Activated CD4-positive, alpha-beta T cell treated with anti-CD3 and anti-CD28 coated beads for 48 hours (primary cell): ENCODE data around the gene ZNF407.

Experiments used
- DNase-seq: peaks from one replicate; pipeline ENCODE4 v3.0.0-alpha.2; 2020

ZNF407 gene

DNA sequence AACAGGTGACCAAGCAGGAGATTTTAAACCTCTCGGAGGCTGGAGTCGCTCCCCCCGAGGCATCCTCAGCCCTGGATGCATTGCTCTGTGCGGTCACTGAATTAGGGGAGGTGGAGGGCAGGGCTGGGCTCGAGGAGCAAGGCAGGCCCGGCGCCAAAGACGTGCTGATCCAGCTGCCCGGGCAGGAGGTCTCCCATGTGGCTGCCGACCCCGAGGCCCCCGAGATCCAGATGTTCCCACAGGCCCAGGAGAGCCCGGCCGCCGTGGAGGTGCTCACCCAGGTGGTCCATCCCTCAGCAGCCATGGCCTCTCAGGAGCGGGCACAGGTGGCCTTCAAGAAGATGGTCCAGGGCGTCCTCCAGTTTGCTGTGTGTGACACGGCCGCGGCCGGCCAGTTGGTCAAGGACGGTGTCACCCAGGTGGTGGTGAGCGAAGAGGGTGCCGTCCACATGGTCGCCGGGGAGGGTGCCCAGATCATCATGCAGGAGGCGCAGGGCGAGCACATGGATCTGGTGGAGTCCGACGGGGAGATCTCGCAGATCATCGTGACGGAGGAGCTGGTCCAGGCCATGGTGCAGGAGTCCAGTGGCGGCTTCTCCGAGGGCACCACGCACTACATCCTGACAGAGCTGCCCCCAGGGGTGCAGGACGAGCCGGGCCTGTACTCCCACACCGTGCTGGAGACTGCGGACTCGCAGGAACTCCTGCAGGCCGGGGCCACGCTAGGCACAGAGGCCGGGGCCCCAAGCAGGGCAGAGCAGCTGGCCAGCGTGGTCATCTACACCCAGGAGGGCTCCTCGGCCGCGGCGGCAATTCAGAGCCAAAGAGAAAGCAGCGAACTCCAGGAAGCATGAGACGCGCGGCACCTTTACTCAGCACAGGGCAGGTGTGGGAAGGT lies 466.2 kb downstream of the ZNF407 start:
- DNase-seq, result no peak

DNA sequence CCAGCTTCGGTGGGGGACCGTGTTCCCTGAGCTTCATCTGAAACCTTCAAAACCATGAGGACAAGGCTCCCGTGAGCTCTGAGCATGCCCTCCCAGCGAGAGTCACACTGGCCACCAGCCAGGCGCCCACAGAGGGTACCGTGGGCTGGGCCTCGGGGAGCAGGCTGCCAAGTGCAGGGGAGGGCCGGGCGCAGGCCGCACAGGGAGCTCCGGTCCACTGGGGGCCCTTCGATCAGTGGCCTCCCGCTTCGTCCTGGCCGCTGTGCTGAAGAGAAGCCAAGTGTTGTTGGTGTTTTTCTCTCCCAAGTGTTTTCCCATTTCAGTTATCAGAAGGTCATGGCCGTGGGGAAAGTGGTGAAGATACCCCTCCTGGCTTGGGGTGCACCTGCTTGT lies 466.8 kb downstream of the ZNF407 start:
- no peak for DNase-seq

DNA sequence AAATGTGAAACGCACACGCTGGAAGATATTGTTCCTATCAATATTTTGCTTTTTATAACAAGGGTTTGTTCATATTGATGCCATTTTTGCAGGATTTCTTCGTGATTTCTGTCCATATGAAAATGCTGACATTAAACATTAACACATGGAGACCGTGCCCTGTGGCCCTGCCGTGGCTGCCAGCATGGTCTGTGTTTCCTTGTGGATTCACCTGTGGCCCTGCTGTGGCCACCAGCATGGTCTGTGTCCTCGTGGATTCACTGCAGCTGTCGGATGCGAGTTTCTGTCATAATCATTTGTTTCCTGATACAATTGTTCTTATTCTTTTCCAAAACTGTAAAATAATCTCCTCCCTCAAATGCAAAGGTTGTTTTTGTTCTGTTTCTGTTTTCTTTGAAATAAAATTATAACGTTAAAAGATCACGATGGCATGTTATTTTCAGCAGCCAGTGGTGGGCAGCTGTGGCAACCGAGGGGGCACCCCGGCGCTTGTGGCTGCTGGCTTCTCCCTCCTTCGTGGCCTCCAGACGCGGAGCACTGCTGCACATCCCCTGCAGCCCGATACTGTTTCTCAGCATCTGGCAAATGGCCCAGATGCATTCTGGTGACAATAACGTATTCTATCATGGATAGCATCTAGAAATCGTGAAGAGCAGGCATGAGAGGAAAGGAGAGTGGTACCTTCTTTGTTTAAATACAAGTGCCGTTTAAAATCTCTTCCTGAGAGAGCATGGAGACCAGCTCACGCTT lies 467.8 kb downstream of the ZNF407 start:
- DNase-seq, result no peak

DNA sequence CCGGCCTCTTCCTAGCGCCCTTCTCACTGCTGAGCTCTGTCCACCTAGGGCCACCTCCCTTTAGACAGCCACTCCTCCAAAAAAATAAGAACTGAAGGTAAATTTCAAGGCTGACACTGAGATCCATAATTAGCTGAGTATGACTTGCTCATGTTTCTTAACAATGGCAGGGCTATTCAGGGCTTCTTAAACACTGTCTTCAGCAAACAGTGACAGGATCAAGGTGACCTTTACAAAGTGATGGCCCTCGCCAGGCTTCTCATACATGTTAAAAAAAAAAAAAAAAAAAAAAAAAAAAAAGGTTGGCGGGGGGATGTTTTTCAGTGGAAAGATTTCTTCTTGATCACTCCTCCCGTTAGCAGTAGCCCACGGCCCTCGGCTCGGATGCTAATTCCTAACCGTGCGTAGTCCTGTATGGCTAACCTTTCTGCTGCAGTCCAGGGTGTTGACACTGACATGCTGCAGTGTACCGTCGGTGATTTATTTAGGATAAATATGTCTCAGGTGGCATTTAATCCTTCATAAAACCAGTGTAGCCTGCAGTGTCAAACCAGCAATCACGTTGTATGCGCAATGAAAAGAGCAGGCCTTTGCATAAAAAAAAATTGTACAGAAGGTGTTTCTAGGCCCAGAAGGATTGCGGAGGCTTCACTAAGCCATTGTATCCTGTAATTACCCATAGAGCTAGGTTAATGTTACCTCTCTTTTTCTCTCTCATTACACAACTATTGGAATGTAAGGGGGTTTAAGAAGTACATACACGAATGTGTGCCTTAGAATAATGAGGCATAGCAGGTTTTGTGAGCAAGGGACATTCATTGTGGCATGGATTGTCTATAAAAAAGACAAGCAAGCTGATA lies 468.6 kb downstream of the ZNF407 start:
- no peak for DNase-seq

DNA sequence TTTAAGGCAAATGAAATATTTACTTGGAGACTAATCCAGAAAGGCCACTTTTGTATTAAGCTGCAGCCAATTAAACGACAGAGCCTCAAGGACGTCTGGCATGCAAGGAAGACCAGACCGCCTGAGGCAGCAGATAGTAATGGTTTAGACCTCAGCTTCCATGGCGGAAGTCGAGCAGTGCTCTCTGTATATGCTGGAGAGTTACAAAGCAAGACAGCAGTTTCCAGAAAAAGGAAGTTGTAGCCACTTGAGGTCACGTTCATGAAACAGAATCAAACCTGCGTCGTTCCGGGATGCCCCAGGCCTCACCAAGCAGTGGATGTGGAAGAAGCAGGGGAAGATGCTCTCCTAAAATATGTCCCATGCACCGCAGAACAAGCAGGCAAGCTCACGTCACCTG lies 469.3 kb downstream of the ZNF407 start:
- DNase-seq, result no peak

DNA sequence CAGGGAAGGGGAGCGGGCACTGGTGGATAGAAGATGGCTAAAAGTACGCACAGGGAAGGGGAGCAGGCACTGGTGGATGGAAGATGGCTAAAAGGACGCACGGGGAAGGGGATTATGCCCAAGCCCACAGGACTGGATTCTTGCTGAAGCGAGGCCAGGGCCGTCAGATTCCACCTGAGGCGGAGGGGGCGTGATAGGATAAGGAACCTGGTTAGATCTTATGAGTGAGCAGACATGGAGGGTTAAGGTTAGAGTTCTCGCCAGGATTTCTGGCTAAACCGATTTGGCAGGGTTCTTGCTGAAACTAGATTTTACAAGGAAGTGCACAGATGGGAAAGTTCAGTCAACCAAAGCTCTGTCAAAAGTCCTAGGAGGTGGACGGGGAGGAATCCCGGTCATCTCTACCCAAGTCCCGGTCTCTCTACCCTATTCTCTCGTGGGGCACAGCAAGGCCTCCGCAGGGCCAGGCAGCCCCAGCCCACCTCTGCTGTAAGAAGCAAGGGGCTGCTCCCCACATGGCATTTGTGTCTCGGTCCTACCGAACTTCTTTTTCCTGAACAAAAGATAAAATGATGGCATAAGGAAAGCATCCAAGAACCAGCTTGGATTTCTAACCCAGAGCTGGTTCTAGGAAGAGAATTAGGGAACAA lies 470.5 kb downstream of the ZNF407 start:
- DNase-seq, result no peak

DNA sequence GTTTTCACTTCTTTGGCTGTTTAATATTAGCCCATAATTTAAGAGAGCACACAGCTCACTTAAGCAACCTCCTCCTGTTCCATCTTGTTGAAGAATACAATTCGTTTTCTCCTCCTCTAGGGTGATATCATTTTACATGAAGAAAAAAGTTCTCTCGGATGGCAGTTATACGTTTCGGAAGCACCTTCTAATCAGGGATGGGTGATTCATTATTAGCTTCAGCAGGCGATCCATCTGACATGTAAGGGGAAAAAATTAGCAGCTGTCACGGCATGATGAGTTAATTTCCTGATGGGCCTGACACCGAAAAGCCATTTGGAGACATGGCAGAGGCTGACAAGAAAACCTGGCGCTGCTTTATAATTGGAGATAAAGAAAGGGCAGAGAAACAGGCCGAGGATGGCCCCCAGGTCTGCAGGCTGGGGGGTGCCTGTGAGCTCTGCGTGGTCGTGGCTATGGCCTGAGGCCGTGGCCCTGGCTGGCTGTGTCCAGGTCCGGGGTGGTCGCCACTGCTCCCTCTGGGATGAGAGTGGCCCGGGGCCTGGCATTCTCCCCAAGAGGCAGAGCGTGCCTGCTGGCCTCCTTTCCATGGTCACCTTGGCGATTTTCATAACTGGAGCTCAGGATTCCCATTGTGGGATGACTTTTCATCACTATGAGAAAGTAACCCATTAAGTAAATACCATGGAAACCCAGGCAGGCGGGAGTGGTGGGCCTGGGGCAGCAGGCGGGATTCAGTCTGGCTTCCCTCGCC lies 471.2 kb downstream of the ZNF407 start:
- no peak for DNase-seq

DNA sequence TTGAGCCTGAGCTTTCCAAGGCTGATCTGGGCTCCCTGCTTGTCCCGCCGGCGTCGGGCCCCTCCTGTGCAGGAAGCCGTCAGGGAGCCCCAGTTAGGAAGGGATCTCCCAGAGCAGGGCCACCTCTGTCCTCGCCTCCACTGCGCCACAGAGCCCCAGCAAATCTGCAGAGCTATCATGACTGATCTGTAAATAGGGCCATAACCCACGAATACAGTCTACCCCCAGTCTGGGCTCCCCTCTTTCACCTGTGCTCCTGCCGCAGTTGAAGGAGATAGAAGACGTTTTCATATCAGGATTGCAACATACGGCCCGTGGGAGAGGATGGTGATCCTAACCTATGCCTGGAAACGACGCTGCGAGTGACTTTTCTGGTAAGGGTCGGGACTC lies 472.6 kb downstream of the ZNF407 start:
- DNase-seq, result no peak

DNA sequence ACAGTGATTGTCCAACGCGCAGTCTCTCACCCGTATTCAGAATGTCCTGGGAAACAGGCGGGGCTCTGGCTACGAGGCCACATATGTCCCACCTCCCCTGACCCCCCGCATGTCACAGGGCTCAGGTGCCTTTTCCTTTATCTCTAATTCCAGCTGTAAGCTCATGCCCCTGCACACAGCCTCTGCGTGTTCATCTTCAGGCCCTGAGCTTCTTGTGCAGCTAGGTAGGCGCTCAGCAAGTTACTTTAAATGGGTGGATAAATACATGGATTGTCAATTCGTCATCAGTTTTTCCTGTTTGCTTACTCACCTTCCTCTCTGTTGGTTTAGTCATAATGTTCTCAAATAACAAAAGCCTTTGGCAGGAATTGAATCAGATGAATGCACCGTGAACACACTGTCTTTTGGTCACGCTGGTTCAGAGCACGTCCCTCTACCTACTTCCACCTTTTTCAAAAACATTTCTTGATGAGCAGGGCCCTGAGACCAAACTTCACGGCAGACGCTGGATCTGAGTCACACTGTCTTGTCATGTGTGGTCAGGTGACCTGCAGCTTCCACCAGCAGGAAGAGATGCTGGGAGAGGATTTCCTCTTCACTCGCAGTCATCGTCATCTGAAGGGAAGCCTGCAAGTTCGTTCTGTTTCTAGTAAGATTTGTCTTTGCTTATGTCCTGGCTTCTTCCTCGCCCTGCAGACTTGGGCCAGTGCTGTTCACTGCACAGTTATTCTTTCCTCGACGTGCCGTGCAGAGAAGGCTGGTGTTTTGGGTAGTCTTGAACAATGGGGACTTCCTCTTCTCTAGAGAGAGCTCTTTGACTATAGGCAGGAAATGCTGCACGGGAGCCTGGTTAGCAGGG lies 473.2 kb downstream of the ZNF407 start:
- peak; percentile 73 for DNase-seq

DNA sequence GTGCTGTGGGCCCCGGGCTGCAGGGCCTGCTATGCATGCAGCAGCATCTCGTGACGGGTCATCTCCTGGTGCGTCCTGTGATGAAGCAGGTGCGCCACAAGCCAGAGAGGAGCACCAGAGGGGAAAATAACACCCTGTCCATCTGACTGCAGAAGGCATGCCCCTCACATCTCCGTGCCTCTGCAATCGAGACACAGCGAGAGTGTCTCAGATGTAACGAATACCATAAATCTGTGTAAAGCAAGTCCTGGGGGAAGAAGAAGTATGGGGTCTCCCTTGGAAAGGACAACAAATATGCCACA lies 473.8 kb downstream of the ZNF407 start:
- DNase-seq, result no peak

DNA sequence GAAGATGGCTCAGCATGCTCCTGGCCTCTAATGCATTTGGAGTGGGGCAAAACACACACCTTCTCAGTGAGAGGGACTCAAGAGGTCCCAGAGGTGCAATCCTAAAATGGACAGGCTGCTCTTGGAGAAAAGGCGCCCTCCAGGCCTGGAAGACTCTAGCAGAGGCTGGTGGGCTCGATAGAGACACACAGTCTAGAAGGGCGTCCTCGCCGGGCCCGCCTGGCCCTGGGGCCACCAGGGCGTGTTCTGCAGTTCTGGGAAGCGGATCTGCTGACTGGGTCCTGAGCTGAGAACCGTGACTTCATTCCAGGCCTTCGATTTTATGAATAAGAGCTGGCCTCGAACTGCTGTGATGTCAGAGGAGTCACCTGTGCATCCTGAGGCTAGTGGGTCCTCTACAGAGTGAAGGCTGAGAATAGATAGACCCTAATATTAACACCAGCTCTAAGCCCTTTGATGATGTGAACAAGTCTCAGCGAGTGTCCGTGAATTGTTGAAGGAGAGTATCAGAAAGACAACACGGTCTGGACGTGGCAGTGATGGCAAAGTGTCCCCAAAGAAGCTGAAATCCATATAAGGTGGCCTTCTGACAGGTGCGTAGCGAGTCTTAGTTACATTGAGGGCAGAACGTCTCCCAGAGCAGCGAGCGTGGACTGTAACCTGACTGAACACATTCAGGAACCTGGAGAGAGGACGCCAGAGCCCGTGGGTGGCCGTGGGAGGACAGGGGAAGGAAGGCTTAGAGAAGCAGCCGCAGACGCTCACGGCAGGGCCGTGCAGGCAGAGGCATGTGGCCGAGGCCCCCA lies 474.4 kb downstream of the ZNF407 start:
- no peak for DNase-seq

DNA sequence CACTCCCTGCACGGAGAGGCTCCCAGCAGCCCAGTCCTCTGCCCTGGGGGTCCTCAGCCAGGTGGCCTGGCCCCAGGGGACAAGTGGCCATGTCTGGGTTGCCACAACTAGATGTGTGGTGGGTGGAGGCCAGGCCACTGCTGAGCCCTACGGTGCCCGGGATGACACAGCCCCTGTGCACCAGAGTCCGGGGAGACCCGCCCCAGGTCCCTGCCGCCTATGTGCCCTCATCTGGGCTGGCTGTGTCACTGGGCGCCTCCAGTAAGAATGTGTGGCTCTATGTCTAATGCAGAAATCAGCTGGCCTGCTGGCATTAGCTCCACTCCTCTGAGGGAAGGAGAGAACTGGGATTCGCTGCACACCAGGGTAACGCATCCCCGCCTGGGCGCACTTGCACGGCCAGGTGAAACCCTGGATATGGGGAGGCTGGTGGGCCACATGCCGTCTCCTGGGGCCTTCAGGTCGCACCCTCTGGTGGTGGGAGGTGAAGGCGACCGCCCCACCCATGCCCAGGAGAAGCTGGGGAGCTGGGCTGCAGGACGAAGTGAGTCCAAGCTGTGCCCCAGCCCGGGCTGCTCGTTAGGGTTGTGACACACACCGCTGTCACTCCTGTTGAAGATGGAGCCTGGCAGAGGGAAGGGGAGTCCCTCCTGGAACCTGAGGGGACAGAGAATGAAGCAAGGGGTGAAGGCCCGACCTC lies 475.2 kb downstream of the ZNF407 start:
- no peak for DNase-seq

DNA sequence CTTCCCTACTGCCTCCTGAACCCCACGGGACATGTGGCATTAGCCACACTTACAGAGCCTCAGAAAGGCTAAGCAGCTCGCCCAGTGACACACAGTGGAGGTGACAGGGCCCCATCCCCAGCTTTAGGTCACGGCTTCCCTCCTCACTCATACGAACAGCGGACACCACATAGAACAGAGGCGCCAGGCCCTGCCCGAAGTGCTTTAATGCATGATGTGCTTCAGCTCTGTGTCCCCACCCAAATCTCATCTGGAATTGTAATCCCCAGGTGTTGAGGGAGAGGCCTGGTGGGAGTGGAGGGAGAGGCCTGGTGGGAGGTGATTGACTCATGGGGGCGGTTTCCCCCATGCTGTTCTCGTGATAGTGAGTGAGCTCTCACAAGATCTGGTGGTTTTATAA lies 476.0 kb downstream of the ZNF407 start:
- DNase-seq, result no peak

DNA sequence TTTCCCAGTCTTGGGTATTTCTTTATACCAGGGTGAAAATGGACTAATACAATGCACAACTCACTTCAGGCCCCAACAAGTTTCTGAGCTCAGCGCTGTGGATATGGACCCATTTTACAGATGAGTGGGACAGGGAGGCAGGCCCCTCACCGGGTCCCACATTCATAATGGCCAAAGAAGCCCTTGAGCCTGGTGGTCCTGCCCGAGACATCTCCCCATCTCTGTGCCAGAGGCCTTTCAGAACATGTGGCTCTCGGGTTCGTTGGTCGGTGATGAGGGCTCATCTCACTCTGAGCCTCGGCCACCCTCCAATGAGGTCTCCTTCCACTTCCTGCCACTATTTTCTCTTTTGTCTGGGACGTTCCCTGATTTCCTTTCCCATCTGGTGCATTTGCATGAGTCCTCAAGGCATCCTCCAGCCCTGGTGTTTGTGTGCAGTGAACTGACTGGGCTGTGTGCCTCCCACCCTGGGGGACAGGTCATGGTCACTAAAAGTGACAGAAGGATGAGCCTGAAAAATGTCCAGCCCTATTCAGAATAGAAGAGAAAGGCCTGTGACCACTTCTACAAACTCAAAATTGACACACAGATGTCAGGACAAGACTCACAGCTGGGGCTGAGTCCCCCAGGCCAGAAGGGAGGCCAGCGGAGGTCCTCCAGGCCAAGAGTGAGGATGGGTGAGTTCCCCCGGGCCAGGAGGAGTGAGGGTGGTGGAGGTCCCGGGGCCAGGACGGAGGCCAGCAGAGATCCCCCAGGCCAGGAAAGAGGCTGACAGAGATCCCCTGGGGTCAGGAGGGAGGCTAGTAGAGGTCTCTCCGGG lies 476.7 kb downstream of the ZNF407 start:
- DNase-seq, result no peak

DNA sequence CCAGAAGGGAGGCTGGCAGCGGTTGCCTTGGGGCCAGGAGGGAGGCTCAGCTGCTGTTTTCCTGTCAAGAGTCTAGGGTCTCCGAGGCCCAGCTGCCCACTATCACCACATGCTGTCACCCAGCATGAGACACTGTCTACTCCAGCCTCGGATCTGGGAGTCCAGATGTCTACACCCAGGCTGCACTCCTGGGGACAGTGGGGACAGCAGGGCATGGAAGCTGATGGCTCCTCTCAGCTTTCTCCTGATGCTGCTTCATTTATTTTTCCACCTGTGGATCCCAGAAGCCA lies 477.3 kb downstream of the ZNF407 start:
- DNase-seq, result no peak

DNA sequence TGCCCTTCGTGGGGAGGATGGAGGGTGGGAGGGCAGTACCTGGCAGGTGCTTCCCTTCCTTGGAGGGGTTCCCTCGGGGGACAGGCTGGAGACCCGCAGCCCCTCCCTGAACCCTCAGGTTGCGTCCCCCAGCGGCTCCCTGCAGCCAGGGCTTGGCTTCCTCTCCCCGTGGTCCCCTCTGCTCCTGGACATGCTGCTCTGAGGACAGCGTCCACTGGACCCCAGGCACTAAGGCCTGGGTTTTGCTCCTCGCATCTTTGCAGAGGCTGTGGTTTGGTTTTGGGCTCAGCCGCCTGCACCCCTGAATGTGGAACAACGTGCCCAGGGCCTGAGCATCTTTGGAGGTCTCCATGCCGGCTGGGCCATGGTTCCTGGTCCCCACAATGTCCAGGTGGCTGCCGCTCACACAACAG lies 477.8 kb downstream of the ZNF407 start:
- no peak for DNase-seq

DNA sequence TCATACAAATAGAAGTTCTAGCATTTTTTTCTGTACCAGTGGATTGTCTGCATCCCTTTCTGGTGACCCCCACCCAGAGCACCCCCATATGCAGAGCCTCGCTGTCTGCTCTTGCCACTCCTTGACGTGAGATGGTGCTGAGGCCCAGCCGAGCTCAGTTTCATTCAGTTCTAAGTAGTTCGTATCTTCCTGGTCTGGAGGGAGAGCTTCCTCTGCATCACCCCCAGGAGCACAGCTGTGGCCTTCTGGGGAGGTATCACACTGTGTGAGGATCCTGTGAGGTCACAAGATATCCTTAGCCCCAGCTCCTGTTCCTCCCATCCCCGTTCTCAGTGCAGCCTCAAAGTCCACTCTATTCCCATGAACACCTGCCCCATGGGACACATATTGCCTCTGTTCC lies 478.6 kb downstream of the ZNF407 start:
- DNase-seq, result no peak

DNA sequence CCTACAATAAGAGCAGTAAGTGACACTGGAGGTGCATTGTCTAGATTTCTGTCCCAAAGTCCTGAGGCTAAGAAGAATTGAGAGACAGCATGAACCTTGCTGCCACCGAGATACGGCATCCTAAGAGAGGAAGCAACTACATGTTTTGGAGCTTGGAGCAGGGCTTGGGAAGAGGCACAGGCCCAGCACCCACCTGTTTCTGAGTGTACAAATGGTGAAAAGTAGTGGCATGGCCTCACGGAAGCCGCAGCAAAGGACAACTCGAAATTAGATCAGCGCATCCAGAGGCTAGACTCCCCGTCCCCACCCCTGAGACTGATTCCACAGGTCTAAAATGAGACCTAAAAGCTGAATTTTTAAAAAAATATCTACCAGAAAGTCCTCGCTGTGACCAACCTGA lies 483.8 kb downstream of the ZNF407 start:
- no peak for DNase-seq

DNA sequence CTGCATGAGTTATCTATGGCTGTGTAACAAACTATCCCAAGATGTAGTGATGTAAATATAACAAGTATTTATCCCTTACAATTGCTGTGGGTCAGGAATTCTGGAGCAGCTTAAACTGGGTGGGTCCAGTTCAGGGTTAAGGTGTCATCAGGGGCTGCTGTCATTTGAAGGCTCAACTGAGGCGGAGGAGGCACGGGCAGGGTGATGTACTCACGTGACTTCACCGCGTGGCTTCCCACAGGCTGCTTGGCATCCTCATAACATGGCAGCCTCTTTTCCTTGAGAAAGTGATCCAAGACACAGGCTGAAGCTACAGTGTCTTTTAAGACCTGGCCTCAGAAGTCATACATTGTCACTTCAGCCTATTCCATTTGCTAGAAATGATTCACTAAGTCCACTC lies 485.5 kb downstream of the ZNF407 start:
- DNase-seq, result no peak
